ENCODE results near the gene SH3PXD2A. TPM values are rescaled to one million over a fixed set of nuclear protein-coding genes. Genes with fewer than 3 reads are reported as not detected.
A peak's percentile ranks its signal among the peaks of the same experiment; 100 is the strongest.
"Not testable (repeated sequence)": the region's sequence is repeated elsewhere in the genome, so short reads cannot be mapped to it uniquely, and the experiment has no call there.

Gene SH3PXD2A
- total and polyA plus RNA-seq, 4 donors = 23.1 to 41.2 (median 32.7) TPM

GRCh38 chr10:103637927-103638557 lies 217.3 kb downstream of the SH3PXD2A start:
- Histone ChIP-seq H3K4me1 (ENCODE audit: control insufficient read depth, insufficient read depth, low read length) (peaks cover 55% of the 10 kb centered on the region), H3K9me3 (ENCODE audit: control insufficient read depth, insufficient read depth, low read length) (no peaks in the 10 kb centered on the region), H3K27ac (ENCODE audit: low read depth, low read length) (peak overlapping the region; percentile 95), H3K27me3 (ENCODE audit: control insufficient read depth, insufficient read depth, low read length) (no peaks in the 10 kb centered on the region), H3K36me3 (ENCODE audit: control insufficient read depth, insufficient read depth, low read length) (peaks cover 11% of the 10 kb centered on the region), H3K4me3 (ENCODE audit: low read depth, low read length) (no peak overlapping the region)
- peak in 2 of 6 donors; percentile 47 to 88 for DNase-seq (ENCODE audit: low read depth in 4 of 6, low spot score in 6 of 6)
- 34% methylated on average over 19 of the region's 19 CpGs for WGBS (ENCODE audit: insufficient coverage)

- peak overlapping the region; percentile 95 for H3K27ac ChIP-seq (ENCODE audit: low read depth, low read length)
- no peaks in the 10 kb centered on the region for H3K9me3 ChIP-seq (ENCODE audit: control insufficient read depth, insufficient read depth, low read length)
- no peaks in the 10 kb centered on the region for H3K27me3 ChIP-seq (ENCODE audit: control insufficient read depth, insufficient read depth, low read length)
- peak in 1 of 6 donors; percentile 57 for DNase-seq (ENCODE audit: low read depth in 4 of 6, low spot score in 6 of 6)
- peaks cover 11% of the 10 kb centered on the region for H3K36me3 ChIP-seq (ENCODE audit: control insufficient read depth, insufficient read depth, low read length)
- WGBS (ENCODE audit: insufficient coverage) = 82% methylated on average over 8 of the region's 10 CpGs
- no peak overlapping the region for H3K4me3 ChIP-seq (ENCODE audit: low read depth, low read length)
- H3K4me1 ChIP-seq (ENCODE audit: control insufficient read depth, insufficient read depth, low read length) = peaks cover 55% of the 10 kb centered on the region
Measured at GRCh38 chr10:103637011-103637410, 218.4 kb downstream of the SH3PXD2A start.

GRCh38 chr10:103636492-103636891 lies 218.9 kb downstream of the SH3PXD2A start:
- Histone ChIP-seq H3K4me1 (ENCODE audit: control insufficient read depth, insufficient read depth, low read length) (peaks cover 55% of the 10 kb centered on the region), H3K9me3 (ENCODE audit: control insufficient read depth, insufficient read depth, low read length) (no peaks in the 10 kb centered on the region)
- peak in 1 of 6 donors; percentile 37 for DNase-seq (ENCODE audit: low read depth in 4 of 6, low spot score in 6 of 6)

GRCh38 chr10:103635580-103635979 lies 219.8 kb downstream of the SH3PXD2A start:
- peak in 1 of 6 donors; percentile 38 for DNase-seq (ENCODE audit: low read depth in 4 of 6, low spot score in 6 of 6)
- 50% methylated on average over 5 of the region's 5 CpGs for WGBS (ENCODE audit: insufficient coverage)
- H3K36me3 ChIP-seq (ENCODE audit: control insufficient read depth, insufficient read depth, low read length) = peaks cover 11% of the 10 kb centered on the region
- no peak overlapping the region for H3K4me3 ChIP-seq (ENCODE audit: low read depth, low read length)
- H3K4me1 ChIP-seq (ENCODE audit: control insufficient read depth, insufficient read depth, low read length) = peaks cover 48% of the 10 kb centered on the region
- H3K27ac ChIP-seq (ENCODE audit: low read depth, low read length) = peak overlapping the region; percentile 0
- no peaks in the 10 kb centered on the region for H3K9me3 ChIP-seq (ENCODE audit: control insufficient read depth, insufficient read depth, low read length)
- no peaks in the 10 kb centered on the region for H3K27me3 ChIP-seq (ENCODE audit: control insufficient read depth, insufficient read depth, low read length)

More at GRCh38 chr10:103636492-103636891, 218.9 kb downstream of the SH3PXD2A start:
- WGBS (ENCODE audit: insufficient coverage) = 53% methylated on average over 2 of the region's 5 CpGs
- Histone ChIP-seq H3K27me3 (ENCODE audit: control insufficient read depth, insufficient read depth, low read length) (no peaks in the 10 kb centered on the region), H3K36me3 (ENCODE audit: control insufficient read depth, insufficient read depth, low read length) (peaks cover 11% of the 10 kb centered on the region), H3K4me3 (ENCODE audit: low read depth, low read length) (no peak overlapping the region), H3K27ac (ENCODE audit: low read depth, low read length) (peak overlapping the region; percentile 95)

DNA sequence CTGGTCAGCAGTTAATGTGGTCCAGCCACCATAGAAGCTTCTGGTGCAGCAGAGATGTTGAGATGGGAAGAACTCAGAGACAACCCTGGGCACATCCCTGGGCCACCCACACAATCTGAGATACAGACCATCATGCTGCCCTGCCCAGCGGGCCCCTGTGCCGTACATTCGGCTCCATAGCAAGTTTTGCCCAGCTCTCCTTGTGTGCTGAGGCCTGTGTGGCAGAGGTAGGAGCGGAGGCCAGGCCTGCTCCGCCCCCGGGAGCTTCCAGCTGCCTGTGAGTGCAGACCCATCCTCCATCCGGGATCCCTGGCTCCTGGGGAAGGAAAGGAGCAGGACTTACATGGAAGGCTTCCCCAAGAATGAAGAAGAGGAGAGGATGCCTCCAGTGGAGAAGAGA lies 221.5 kb downstream of the SH3PXD2A start:
- whole genome bisulfite sequencing (ENCODE audit: insufficient coverage) = 100% methylated on average over 4 of the region's 7 CpGs
- H3K9me3 ChIP-seq (ENCODE audit: control insufficient read depth, insufficient read depth, low read length) = no peaks in the 10 kb centered on the region
- no peak overlapping the region for H3K4me3 ChIP-seq (ENCODE audit: low read depth, low read length)
- no peaks in the 10 kb centered on the region for H3K27me3 ChIP-seq (ENCODE audit: control insufficient read depth, insufficient read depth, low read length)
- H3K4me1 ChIP-seq (ENCODE audit: control insufficient read depth, insufficient read depth, low read length) = peaks cover 44% of the 10 kb centered on the region
- H3K27ac ChIP-seq (ENCODE audit: low read depth, low read length) = no peak overlapping the region
- peaks cover 11% of the 10 kb centered on the region for H3K36me3 ChIP-seq (ENCODE audit: control insufficient read depth, insufficient read depth, low read length)
- no peak for DNase-seq (ENCODE audit: low read depth in 4 of 6, low spot score in 6 of 6)

GRCh38 chr10:103632871-103633270 lies 222.5 kb downstream of the SH3PXD2A start:
- not testable (repeated sequence) for H3K27ac ChIP-seq (ENCODE audit: low read depth, low read length); H3K27me3 ChIP-seq (ENCODE audit: control insufficient read depth, insufficient read depth, low read length); DNase-seq (ENCODE audit: low read depth in 4 of 6, low spot score in 6 of 6); H3K4me3 ChIP-seq (ENCODE audit: low read depth, low read length); H3K9me3 ChIP-seq (ENCODE audit: control insufficient read depth, insufficient read depth, low read length); H3K36me3 ChIP-seq (ENCODE audit: control insufficient read depth, insufficient read depth, low read length)
- H3K4me1 ChIP-seq (ENCODE audit: control insufficient read depth, insufficient read depth, low read length) = peaks cover 34% of the 10 kb centered on the region
- 87% methylated on average over 6 of the region's 6 CpGs for WGBS (ENCODE audit: insufficient coverage)

GRCh38 chr10:103632247-103632642 lies 223.1 kb downstream of the SH3PXD2A start:
- peaks cover 28% of the 10 kb centered on the region for H3K4me1 ChIP-seq (ENCODE audit: control insufficient read depth, insufficient read depth, low read length)
- H3K4me3 ChIP-seq (ENCODE audit: low read depth, low read length) = no peak overlapping the region
- WGBS (ENCODE audit: insufficient coverage) = 87% methylated on average over 7 of the region's 7 CpGs
- no peak for DNase-seq (ENCODE audit: low read depth in 4 of 6, low spot score in 6 of 6)
- no peaks in the 10 kb centered on the region for H3K9me3 ChIP-seq (ENCODE audit: control insufficient read depth, insufficient read depth, low read length)
- no peaks in the 10 kb centered on the region for H3K27me3 ChIP-seq (ENCODE audit: control insufficient read depth, insufficient read depth, low read length)
- peaks cover 5% of the 10 kb centered on the region for H3K36me3 ChIP-seq (ENCODE audit: control insufficient read depth, insufficient read depth, low read length)
- no peak overlapping the region for H3K27ac ChIP-seq (ENCODE audit: low read depth, low read length)

DNA sequence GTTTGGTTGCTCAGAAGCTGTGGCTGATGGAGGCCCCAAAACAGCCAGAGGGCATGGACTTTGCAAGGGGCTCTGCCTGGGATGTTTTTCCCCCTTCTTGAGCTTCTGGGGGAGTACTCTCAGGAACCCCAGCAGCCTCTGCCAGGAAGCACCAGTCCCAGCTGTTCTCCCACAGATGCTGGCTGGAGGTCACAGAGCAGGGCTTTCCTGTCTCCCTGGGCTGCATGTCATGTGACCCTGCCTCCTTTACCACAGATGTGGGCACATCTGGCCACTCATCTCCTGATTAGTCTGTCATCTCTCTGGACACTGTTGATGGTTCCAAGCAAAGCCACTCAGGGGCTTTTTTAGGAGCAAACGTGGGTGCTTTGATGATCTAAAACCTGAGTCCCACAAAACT lies 225.2 kb downstream of the SH3PXD2A start:
- no peak overlapping the region for H3K4me3 ChIP-seq (ENCODE audit: low read depth, low read length)
- peaks cover 21% of the 10 kb centered on the region for H3K4me1 ChIP-seq (ENCODE audit: control insufficient read depth, insufficient read depth, low read length)
- no peaks in the 10 kb centered on the region for H3K9me3 ChIP-seq (ENCODE audit: control insufficient read depth, insufficient read depth, low read length)
- H3K27ac ChIP-seq (ENCODE audit: low read depth, low read length) = no peak overlapping the region
- no peak for DNase-seq (ENCODE audit: low read depth in 4 of 6, low spot score in 6 of 6)
- 62% methylated on average over 1 of the region's 1 CpG for WGBS (ENCODE audit: insufficient coverage)
- H3K36me3 ChIP-seq (ENCODE audit: control insufficient read depth, insufficient read depth, low read length) = peaks cover 20% of the 10 kb centered on the region
- no peaks in the 10 kb centered on the region for H3K27me3 ChIP-seq (ENCODE audit: control insufficient read depth, insufficient read depth, low read length)

DNA sequence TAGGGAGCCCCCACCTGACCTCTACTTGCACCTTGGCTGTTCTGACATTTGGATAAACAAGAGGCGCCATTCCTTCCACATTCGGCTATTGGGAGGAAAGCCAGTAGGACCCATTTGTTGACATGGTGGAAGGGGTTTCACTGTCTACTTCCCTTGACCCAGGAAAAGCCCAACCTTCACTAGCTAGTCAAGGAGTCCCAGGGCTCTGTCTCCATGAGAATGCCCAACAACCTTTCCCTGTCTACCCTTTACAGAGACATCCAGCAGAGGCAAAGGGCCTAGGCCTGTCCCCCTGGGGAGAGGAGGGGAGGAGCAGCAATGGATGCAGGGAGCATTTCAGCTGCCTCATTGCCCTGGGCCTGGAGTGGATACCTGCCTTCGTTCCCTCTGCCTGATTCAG lies 225.8 kb downstream of the SH3PXD2A start:
- no peaks in the 10 kb centered on the region for H3K27me3 ChIP-seq (ENCODE audit: control insufficient read depth, insufficient read depth, low read length)
- no peak overlapping the region for H3K4me3 ChIP-seq (ENCODE audit: low read depth, low read length)
- H3K9me3 ChIP-seq (ENCODE audit: control insufficient read depth, insufficient read depth, low read length) = no peaks in the 10 kb centered on the region
- peaks cover 18% of the 10 kb centered on the region for H3K4me1 ChIP-seq (ENCODE audit: control insufficient read depth, insufficient read depth, low read length)
- no peak for DNase-seq (ENCODE audit: low read depth in 4 of 6, low spot score in 6 of 6)
- WGBS (ENCODE audit: insufficient coverage) = no CpG with 5 or more reads among the region's 3 CpGs
- H3K27ac ChIP-seq (ENCODE audit: low read depth, low read length) = no peak overlapping the region
- H3K36me3 ChIP-seq (ENCODE audit: control insufficient read depth, insufficient read depth, low read length) = peaks cover 26% of the 10 kb centered on the region

GRCh38 chr10:103627893-103628292 lies 227.5 kb downstream of the SH3PXD2A start:
- H3K36me3 ChIP-seq (ENCODE audit: control insufficient read depth, insufficient read depth, low read length) = peaks cover 31% of the 10 kb centered on the region
- H3K27ac ChIP-seq (ENCODE audit: low read depth, low read length) = no peak overlapping the region
- peaks cover 26% of the 10 kb centered on the region for H3K4me1 ChIP-seq (ENCODE audit: control insufficient read depth, insufficient read depth, low read length)
- no peaks in the 10 kb centered on the region for H3K27me3 ChIP-seq (ENCODE audit: control insufficient read depth, insufficient read depth, low read length)
- 96% methylated on average over 12 of the region's 13 CpGs for WGBS (ENCODE audit: insufficient coverage)
- no peak for DNase-seq (ENCODE audit: low read depth in 4 of 6, low spot score in 6 of 6)
- no peaks in the 10 kb centered on the region for H3K9me3 ChIP-seq (ENCODE audit: control insufficient read depth, insufficient read depth, low read length)
- no peak overlapping the region for H3K4me3 ChIP-seq (ENCODE audit: low read depth, low read length)

All from spinal cord (tissue), 10 donors.